Fibroblast of skin of back (primary cell): ENCODE data around the gene AP3S2.
"Not testable (repeated sequence)": the region's sequence is repeated elsewhere in the genome, so short reads cannot be mapped to it uniquely, and the experiment has no call there.

Experiments used
- DNase-seq: peaks from one replicate; pipeline ENCODE4 v3.0.0-alpha.2; 2013

Gene AP3S2

GRCh38 chr15:89834465-89835175 lies 59.2 kb downstream of the AP3S2 start:
- not testable (repeated sequence) for DNase-seq

DNA sequence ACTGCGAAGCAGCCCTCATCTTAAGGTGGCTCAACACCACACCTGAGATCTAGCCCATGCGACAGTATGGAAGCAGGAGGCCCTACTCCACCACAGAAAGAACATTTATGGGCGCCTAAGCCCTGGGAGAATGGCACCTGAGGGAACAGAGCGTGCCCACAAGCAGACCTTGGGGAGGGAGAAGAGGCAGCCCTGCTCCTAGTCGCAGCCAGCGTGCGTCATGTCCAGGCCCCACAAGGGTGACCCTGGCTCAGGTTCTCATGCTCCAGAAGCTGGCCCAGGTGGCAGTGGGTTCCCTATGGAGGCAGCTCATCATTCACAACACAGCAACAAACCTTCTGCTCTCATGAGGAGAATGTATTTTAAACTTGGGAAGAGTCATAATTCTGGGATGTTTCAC lies 59.8 kb downstream of the AP3S2 start:
- no peak for DNase-seq

GRCh38 chr15:89830639-89831038 lies 63.2 kb downstream of the AP3S2 start:
- no peak for DNase-seq

DNA sequence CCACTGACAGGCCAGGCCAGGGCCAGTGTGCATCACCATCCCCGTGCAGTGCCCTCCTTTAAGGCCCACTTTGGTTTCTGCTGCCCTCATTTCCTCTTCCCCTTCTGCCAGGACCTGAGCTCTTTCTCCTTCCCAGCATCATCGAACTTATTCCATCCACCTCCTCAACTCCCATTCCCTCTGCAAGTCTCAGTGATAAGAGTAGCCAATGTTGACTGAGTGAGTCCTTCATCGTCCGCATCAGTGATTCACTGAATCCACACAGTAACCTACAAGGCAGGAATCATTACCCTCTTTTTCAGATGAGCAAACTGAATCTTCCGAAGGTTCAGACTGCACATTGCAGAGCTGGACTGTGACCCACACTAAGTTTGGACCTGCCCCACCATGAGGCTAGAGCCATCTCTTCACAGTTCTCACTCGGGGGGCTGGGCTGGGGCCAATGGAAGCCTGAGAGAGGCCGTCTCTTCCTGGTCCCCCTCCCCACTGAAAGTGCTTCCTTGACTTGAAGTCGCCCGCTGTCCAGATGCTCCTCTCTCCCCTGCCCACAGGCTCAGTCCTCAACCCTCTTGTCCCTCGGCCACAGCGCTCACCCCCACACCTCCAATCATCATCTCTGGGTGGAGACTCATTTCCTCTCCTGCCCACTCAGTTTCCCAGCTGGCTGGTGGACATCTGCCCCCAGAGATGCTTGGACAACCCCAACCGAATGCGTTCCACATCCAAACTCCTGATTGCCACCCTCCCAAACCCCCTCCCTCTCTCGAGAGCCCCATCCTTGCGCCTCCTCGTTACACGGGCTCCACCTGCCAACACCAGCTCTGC lies 64.0 kb downstream of the AP3S2 start:
- DNase-seq = no peak

DNA sequence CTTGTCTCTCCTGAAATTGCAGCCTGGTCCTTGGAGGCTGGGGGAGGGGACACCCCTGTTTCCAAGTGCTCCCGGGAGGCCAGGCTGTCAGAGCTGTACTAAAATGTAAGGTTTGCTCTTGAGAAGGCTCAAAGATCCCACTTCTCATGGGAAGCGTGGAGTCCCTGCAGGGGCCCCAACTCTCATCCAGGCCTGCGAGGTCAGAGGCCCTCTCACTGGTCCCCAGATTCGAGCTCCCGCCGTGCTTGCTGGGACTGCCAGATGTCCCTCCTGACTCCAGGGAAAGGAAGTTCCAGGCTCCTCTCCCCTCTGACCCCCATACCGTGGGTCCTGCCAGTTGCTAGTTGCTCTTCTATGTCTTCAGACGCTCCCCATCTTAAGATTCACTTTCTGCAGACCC lies 64.6 kb downstream of the AP3S2 start:
- DNase-seq = no peak

DNA sequence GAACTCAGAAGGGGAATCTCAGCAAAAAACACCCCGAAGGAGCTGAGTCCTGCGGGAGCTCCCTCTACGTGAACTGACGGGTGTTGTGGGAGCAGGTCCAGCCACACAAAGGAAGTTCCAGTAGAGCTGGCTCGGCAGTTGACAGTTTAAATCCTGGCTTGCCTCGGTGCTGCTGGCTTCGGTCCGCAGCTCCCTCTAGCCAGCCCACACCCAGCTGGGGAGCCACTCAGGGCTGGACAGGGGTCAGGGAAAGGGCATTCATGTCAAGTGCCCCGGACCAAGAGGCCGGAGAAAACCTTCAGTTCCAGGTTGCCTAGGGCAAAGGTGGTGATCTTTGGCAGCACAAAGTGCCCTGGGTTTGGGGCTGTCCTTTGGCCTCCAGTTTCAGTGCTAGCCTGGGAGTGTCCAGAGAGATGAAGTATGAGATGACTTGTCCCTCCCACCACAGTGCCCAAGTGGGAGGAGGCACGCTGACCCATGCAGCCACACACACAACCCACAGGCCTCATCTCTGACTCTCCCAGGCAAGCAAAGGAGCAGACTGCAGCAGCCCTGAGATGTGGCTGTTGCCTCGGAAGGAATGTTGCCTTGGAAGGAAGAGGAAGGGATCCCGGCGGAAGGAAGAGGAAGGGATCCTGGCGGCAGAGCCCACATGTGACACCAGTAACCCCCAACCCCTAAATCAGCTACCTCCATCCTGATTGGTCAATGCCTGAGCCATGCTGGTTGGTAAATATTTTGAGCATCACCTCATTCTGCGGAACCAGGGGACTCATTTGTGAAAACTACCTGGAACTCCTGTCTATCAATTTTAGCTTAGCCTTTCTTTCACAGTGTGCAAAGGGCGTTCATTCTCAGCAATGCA lies 65.3 kb downstream of the AP3S2 start:
- DNase-seq = peak; percentile 62

GRCh38 chr15:89827829-89828228 lies 66.0 kb downstream of the AP3S2 start:
- no peak for DNase-seq

GRCh38 chr15:89826671-89827655 lies 66.8 kb downstream of the AP3S2 start:
- DNase-seq = no peak

GRCh38 chr15:89825271-89825940 lies 68.4 kb downstream of the AP3S2 start:
- no peak for DNase-seq

GRCh38 chr15:89824607-89824867 lies 69.3 kb downstream of the AP3S2 start:
- no peak for DNase-seq

GRCh38 chr15:89823836-89824606 lies 69.8 kb downstream of the AP3S2 start:
- no peak for DNase-seq

DNA sequence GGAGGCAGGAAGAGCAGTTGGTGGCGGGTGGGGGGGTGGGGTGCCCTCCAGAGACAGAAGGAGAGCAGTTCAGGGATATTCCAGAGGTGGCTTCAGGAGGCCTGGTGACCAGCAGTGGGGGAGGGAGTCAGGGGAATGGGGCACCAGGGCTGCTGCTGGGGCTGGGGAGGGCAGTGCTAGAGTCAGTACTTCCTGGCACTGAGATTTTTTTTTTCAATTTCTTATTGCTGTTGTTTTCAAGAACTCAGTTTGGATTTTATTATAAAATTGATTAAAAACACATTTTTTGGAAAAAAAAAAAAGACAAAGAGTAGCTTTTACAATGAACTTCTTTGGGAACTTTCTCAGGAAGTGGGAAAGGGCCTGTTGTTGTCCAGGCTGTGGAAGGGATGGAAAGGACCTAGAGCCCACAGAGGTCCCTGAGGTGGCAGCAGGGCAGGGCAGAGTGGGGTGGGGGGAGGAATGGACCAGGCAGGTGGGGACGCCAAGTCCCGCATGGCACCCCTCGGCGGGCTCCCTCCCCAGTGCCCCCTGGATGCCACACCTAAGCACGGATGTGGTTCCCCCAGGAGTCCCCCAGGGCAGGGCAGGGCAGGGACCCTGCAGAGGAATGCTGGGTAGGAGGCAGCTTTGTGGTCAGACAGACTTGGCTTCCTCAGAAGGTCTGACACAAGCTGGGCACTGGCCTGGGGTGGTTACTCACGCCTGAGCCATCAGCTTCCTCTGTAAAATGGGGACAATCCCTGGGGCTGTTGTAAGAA lies 70.7 kb downstream of the AP3S2 start:
- DNase-seq = peak; percentile 59

DNA sequence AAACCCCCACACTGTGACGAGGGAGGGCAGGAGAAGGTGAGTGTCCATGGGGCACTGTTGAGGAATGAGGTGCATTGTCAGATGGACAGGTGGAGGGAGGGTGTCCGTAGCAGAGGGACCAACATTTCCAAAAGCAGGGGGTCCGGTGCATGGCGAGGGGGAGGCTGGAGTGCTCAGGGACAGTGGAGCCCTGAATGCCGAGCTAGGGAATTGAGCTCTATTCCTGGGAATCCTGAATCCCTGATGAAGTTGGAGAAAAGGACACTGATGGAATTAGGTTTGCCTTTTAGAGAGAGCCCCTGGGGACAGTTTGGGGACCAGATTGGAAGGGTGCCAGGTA lies 71.2 kb downstream of the AP3S2 start:
- DNase-seq = no peak

GRCh38 chr15:89822026-89822425 lies 71.8 kb downstream of the AP3S2 start:
- DNase-seq = no peak

- peak; percentile 70 for DNase-seq
Observed at GRCh38 chr15:89820666-89821611, 72.9 kb downstream of the AP3S2 start.

DNA sequence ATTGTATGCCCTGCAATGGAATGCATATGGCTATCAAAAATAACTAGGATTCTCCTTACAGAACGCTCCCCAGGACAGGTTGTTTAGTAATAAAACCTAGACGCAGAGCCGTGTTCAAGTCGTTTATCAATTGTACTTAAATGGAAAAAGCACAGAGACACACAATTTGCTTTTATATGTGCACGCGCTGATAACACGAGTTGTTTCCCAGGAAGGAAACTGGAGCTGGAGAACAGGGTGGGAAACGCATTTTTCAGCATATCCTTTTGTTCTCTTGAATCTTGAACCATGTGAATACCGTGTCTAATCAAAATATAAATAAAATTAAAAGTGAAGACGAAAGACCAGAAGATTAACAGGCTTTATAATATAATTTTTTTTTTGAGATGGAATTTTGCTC lies 75.5 kb downstream of the AP3S2 start:
- no peak for DNase-seq

DNA sequence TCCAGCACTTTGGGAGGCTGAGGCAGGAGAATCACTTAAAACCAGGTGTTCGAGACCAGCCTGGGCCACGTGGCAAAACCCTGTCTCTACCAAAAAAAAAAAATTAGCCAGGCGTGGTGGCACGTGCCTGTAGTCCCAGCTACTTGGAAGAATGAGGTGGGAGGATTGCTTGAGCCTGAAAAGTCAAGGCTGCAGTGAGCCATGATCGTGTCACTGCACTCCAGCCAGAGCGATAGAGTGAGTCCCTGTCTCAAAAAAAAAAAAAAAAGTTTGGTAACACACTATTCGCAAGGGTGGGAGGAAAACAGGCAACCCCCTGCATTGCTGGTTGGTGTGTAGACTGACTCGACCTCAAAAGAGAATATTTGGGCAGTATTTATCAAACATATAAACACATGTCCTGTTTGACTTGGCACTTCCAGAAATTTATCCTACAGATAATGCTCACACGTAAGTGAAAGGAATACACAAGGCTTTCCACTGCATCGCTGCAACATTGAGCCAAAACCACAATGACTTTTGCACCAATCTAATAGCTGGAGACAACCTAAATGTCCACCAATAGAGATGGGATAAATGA lies 76.0 kb downstream of the AP3S2 start:
- DNase-seq = no peak

DNA sequence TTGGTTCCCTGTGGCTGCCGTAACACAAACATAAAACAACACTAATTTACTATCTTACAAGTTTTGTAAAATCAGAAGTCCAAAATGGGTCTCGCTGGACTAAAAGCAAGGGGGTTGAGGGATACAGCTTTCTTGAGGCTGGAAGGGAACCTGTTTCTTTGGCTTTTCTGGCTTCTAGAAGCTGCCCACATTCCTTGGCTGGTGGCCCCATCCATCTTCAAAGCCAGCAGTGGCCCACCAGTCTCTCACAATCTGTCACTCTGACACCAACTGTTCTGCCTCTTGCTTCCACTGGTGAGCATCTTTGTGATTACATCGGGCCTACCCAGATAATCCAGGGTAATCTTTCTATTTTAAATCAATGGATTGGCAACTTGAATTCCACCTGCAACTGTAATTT lies 78.0 kb downstream of the AP3S2 start:
- no peak for DNase-seq
